ENCODE data around the gene PXN. TPM values are rescaled to one million over a fixed set of nuclear protein-coding genes. Genes with fewer than 3 reads are reported as not detected.

PXN gene
- total and polyA plus RNA-seq, 4 donors: 6.0 to 13.1 (median 12.3) TPM

DNA sequence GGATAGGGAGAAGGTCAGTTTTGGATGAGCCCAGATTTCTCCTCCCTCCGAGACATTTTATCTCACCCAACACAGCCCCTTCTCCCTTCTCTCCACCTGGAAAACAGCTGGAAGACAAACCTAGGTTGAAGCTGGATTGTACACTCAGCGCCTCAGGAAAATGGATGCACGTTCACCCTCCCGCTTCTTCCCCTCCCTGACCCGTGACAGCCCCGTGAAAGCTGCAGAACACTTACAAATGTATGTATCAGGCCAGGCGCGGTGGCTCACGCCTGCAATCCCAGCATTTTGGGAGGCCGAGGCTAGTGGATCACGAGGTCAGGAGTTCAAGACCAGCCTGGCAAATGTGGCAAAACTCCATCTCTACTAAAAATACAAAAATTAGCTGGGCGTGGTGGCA is 22.0 kb upstream of the PXN start:
- no peak overlapping the region for H3K9ac ChIP-seq (ENCODE audit: low read depth in 1 of 2, low read length in 2 of 2)
- H3K36me3 ChIP-seq (ENCODE audit: control insufficient read depth in 4 of 4, insufficient read depth in 3 of 4, low read depth in 1 of 4, low read length in 3 of 4): no peaks in the 10 kb centered on the region
- no peaks in the 10 kb centered on the region for H3K9me3 ChIP-seq (ENCODE audit: control insufficient read depth in 4 of 4, low read length in 3 of 4)
- TF ChIP-seq YY1 (IDR thresholded peaks at IDR 0.05): no peak
- TF ChIP-seq TAF1 (conservative IDR thresholded peaks at IDR 0.05): no peak
- TF ChIP-seq FOXA2 (IDR thresholded peaks at IDR 0.05): no peak
- TF ChIP-seq, protein P1, sequence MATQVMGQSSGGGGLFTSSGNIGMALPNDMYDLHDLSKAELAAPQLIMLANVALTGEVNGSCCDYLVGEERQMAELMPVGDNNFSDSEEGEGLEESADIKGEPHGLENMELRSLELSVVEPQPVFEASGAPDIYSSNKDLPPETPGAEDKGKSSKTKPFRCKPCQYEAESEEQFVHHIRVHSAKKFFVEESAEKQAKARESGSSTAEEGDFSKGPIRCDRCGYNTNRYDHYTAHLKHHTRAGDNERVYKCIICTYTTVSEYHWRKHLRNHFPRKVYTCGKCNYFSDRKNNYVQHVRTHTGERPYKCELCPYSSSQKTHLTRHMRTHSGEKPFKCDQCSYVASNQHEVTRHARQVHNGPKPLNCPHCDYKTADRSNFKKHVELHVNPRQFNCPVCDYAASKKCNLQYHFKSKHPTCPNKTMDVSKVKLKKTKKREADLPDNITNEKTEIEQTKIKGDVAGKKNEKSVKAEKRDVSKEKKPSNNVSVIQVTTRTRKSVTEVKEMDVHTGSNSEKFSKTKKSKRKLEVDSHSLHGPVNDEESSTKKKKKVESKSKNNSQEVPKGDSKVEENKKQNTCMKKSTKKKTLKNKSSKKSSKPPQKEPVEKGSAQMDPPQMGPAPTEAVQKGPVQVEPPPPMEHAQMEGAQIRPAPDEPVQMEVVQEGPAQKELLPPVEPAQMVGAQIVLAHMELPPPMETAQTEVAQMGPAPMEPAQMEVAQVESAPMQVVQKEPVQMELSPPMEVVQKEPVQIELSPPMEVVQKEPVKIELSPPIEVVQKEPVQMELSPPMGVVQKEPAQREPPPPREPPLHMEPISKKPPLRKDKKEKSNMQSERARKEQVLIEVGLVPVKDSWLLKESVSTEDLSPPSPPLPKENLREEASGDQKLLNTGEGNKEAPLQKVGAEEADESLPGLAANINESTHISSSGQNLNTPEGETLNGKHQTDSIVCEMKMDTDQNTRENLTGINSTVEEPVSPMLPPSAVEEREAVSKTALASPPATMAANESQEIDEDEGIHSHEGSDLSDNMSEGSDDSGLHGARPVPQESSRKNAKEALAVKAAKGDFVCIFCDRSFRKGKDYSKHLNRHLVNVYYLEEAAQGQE (IDR thresholded peaks at IDR 0.05): no peak
- no peak for TF ChIP-seq NR2F2 (IDR thresholded peaks at IDR 0.05)
- TF ChIP-seq FOXA1 (IDR thresholded peaks at IDR 0.05): no peak
- no peak for TF ChIP-seq EGR1 (IDR thresholded peaks at IDR 0.05; ENCODE audit: low read depth in 2 of 2)
- TF ChIP-seq JUND (IDR thresholded peaks at IDR 0.05): no peak
- H3K27me3 ChIP-seq (ENCODE audit: control insufficient read depth in 4 of 4, insufficient read depth in 4 of 4, low read length in 3 of 4): no peaks in the 10 kb centered on the region
- no peak for DNase-seq (ENCODE audit: low spot score)
- no peak overlapping the region for H3K27ac ChIP-seq (ENCODE audit: low read depth in 1 of 2, low read length in 2 of 2)
- no peak overlapping the region for H3K4me3 ChIP-seq (ENCODE audit: low read depth in 1 of 3, low read length in 3 of 3)
- peaks cover 0 to 8% (median 4%) of the 10 kb centered on the region in 4 donors for H3K4me1 ChIP-seq (ENCODE audit: control insufficient read depth in 4 of 4, insufficient read depth in 4 of 4, low read length in 3 of 4)
- WGBS: 90% methylated on average over 12 of the region's 12 CpGs

DNA sequence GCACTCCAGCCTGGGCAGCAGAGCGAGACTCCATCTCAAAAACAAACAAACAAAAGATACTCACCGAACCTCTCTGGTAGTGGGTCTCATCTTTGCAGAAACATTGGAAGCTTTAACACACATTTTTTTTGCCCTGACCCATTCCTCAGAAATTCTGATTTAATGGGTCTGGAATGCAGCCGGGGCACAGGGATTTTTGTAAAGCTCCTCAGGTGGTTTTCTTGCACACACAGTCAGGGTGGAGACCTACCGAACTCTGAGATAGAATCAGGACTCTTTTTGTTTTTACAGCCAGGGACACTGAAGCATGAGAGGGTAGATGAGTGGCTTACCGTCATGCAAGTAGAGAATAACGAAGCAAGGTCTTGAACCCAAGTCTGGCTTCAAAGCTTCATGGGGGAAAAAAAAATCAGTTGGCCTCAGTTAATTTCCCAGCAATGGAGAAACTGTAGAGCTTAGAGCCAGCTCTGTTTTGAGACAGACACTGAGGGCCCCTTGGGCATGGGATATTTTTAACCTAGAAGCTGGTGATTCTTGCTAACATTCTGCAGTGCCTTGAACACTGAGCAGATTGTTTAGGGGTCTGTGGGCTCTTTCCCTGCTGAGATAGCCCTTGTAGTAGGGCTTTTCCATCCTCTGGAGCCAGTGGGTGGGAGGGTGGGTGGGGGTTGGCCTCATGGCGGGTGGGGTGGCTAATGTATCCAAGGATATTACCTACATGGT is 21.4 kb upstream of the PXN start:
- no peak overlapping the region for H3K4me3 ChIP-seq (ENCODE audit: low read depth in 1 of 3, low read length in 3 of 3)
- DNase-seq (ENCODE audit: low spot score): no peak
- no peaks in the 10 kb centered on the region for H3K36me3 ChIP-seq (ENCODE audit: control insufficient read depth in 4 of 4, insufficient read depth in 3 of 4, low read depth in 1 of 4, low read length in 3 of 4)
- H3K9me3 ChIP-seq (ENCODE audit: control insufficient read depth in 4 of 4, low read length in 3 of 4): no peaks in the 10 kb centered on the region
- 85% methylated on average over 7 of the region's 7 CpGs for WGBS
- no peaks in the 10 kb centered on the region for H3K27me3 ChIP-seq (ENCODE audit: control insufficient read depth in 4 of 4, insufficient read depth in 4 of 4, low read length in 3 of 4)
- TF ChIP-seq JUND (IDR thresholded peaks at IDR 0.05) (no peak), FOXA1 (IDR thresholded peaks at IDR 0.05) (no peak), TAF1 (conservative IDR thresholded peaks at IDR 0.05) (no peak), FOXA2 (IDR thresholded peaks at IDR 0.05) (no peak), RAD21 (IDR thresholded peaks at IDR 0.05) (no peak), SP1 (IDR thresholded peaks at IDR 0.05) (no peak), EGR1 (IDR thresholded peaks at IDR 0.05; ENCODE audit: low read depth in 2 of 2) (no peak), RXRA (IDR thresholded peaks at IDR 0.05) (no peak), HNF4A (conservative IDR thresholded peaks at IDR 0.05) (no peak), YY1 (IDR thresholded peaks at IDR 0.05) (no peak), NR2F2 (IDR thresholded peaks at IDR 0.05) (no peak), GABPA (IDR thresholded peaks at IDR 0.05 in 1 of 2, conservative IDR thresholded peaks at IDR 0.05 in 1 of 2) (no peak)
- TF ChIP-seq, protein P2, sequence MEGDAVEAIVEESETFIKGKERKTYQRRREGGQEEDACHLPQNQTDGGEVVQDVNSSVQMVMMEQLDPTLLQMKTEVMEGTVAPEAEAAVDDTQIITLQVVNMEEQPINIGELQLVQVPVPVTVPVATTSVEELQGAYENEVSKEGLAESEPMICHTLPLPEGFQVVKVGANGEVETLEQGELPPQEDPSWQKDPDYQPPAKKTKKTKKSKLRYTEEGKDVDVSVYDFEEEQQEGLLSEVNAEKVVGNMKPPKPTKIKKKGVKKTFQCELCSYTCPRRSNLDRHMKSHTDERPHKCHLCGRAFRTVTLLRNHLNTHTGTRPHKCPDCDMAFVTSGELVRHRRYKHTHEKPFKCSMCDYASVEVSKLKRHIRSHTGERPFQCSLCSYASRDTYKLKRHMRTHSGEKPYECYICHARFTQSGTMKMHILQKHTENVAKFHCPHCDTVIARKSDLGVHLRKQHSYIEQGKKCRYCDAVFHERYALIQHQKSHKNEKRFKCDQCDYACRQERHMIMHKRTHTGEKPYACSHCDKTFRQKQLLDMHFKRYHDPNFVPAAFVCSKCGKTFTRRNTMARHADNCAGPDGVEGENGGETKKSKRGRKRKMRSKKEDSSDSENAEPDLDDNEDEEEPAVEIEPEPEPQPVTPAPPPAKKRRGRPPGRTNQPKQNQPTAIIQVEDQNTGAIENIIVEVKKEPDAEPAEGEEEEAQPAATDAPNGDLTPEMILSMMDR (IDR thresholded peaks at IDR 0.05; ENCODE audit: low read depth, low read length, missing input control): no peak
- TF ChIP-seq, protein P3, sequence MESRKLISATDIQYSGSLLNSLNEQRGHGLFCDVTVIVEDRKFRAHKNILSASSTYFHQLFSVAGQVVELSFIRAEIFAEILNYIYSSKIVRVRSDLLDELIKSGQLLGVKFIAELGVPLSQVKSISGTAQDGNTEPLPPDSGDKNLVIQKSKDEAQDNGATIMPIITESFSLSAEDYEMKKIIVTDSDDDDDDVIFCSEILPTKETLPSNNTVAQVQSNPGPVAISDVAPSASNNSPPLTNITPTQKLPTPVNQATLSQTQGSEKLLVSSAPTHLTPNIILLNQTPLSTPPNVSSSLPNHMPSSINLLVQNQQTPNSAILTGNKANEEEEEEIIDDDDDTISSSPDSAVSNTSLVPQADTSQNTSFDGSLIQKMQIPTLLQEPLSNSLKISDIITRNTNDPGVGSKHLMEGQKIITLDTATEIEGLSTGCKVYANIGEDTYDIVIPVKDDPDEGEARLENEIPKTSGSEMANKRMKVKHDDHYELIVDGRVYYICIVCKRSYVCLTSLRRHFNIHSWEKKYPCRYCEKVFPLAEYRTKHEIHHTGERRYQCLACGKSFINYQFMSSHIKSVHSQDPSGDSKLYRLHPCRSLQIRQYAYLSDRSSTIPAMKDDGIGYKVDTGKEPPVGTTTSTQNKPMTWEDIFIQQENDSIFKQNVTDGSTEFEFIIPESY (IDR thresholded peaks at IDR 0.05): no peak
- TF ChIP-seq, protein P4, sequence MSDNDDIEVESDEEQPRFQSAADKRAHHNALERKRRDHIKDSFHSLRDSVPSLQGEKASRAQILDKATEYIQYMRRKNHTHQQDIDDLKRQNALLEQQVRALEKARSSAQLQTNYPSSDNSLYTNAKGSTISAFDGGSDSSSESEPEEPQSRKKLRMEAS (IDR thresholded peaks at IDR 0.05): no peak
- TF ChIP-seq, protein P1 (IDR thresholded peaks at IDR 0.05): no peak
- no peak overlapping the region for H3K9ac ChIP-seq (ENCODE audit: low read depth in 1 of 2, low read length in 2 of 2)
- peaks cover 0 to 8% (median 4%) of the 10 kb centered on the region in 4 donors for H3K4me1 ChIP-seq (ENCODE audit: control insufficient read depth in 4 of 4, insufficient read depth in 4 of 4, low read length in 3 of 4)
- H3K27ac ChIP-seq (ENCODE audit: low read depth in 1 of 2, low read length in 2 of 2): no peak overlapping the region
